ENCODE results near the gene STARD5. TPM values are rescaled to one million over a fixed set of nuclear protein-coding genes. Genes with fewer than 3 reads are reported as not detected.

STARD5 gene
- total and polyA plus RNA-seq, 8 donors = 1.1 to 4.0 (median 2.1) TPM

DNA sequence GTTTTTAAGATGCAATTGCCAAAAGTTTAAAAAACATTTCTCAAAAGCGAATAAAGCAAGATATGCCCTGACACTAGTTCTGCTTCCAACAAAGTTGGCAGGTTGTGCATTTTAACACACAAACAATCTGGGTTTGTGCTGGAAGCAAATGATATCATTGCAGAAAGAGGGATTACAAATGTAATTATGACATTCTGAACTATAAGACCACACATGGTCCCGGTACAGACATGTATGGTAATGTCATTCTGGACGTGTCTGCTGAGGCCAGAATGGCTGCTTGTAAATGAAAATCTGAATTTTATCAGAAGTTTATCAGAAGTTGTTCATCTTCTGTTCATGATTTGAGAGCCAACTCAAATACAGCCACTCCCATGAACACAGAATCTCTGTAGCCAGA lies 39.3 kb upstream of the STARD5 start:
- 87 to 89% methylated on average over 3 of the region's 3 CpGs for WGBS, 2 donors
- TF ChIP-seq, protein P1, sequence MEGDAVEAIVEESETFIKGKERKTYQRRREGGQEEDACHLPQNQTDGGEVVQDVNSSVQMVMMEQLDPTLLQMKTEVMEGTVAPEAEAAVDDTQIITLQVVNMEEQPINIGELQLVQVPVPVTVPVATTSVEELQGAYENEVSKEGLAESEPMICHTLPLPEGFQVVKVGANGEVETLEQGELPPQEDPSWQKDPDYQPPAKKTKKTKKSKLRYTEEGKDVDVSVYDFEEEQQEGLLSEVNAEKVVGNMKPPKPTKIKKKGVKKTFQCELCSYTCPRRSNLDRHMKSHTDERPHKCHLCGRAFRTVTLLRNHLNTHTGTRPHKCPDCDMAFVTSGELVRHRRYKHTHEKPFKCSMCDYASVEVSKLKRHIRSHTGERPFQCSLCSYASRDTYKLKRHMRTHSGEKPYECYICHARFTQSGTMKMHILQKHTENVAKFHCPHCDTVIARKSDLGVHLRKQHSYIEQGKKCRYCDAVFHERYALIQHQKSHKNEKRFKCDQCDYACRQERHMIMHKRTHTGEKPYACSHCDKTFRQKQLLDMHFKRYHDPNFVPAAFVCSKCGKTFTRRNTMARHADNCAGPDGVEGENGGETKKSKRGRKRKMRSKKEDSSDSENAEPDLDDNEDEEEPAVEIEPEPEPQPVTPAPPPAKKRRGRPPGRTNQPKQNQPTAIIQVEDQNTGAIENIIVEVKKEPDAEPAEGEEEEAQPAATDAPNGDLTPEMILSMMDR (IDR thresholded peaks at IDR 0.05) = no peak
- no peak for FAIRE-seq
- no peak for ATAC-seq
- H3K9me3 ChIP-seq = no peaks in the 10 kb centered on the region
- no peaks in the 10 kb centered on the region for H3K27me3 ChIP-seq
- DNase-seq = no peak
- no peak overlapping the region for H3K27ac ChIP-seq
- H3K4me1 ChIP-seq = no peaks in the 10 kb centered on the region
- no peak overlapping the region for H3K4me3 ChIP-seq
- no peaks in the 10 kb centered on the region for H3K36me3 ChIP-seq
- intact Hi-C loops (cut with DNase I) = no loop called here

DNA sequence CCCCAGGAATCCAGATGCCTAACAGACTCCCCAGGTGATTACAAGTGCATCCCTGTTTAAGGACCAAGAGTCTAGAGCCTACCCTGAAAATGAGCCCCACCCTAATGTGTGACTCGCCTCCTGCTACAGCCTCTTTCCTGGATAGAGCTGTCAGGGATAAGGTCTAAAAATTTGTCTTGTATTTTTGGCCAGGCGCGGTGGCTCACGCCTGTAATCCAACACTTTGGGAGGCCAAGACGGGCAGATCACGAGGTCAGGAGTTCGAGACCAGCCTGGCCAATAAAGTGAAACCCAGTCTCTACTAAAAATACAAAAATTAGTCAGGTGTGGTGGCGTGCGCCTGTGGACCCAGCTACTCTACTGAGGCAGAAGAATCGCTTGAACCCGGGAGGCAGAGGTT lies 38.8 kb upstream of the STARD5 start:
- Histone ChIP-seq H3K4me1 (no peaks in the 10 kb centered on the region), H3K27ac (no peak overlapping the region), H3K9me3 (no peaks in the 10 kb centered on the region), H3K4me3 (no peak overlapping the region), H3K27me3 (no peaks in the 10 kb centered on the region), H3K36me3 (no peaks in the 10 kb centered on the region)
- 90 to 94% methylated on average over 11 of the region's 11 CpGs for WGBS, 2 donors
- intact Hi-C loops (cut with DNase I) = no loop called here
- ATAC-seq (no peak), DNase-seq (no peak), FAIRE-seq (no peak)
- TF ChIP-seq, protein P1 (IDR thresholded peaks at IDR 0.05) = no peak

DNA sequence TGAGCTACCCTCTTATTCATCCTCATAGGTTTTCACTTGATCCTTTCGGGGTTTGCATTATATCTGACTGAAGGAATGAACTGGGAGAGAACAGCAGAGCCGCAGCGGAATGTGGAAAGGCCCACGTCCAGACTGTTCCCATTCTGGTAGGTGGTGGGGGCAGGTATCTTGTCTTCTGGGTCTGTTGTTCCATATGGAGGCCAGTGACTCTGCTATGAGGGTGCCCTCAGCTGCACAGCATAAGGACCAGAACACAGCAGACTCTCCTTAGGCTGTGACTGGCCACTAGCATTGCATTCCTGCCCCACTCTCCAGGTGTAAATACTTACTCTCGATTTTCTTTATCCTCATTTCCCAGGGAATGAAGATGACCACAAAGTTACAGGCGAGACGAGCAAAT lies 38.0 kb upstream of the STARD5 start:
- WGBS, 2 donors = 89 to 93% methylated on average over 7 of the region's 7 CpGs
- intact Hi-C loops (cut with DNase I) = no loop called here
- no peaks in the 10 kb centered on the region for H3K27me3 ChIP-seq
- FAIRE-seq (no peak), DNase-seq (no peak), ATAC-seq (no peak)
- no peaks in the 10 kb centered on the region for H3K4me1 ChIP-seq
- no peaks in the 10 kb centered on the region for H3K36me3 ChIP-seq
- H3K4me3 ChIP-seq = no peak overlapping the region
- no peaks in the 10 kb centered on the region for H3K9me3 ChIP-seq
- TF ChIP-seq, protein P1 (IDR thresholded peaks at IDR 0.05) = no peak
- H3K27ac ChIP-seq = no peak overlapping the region

DNA sequence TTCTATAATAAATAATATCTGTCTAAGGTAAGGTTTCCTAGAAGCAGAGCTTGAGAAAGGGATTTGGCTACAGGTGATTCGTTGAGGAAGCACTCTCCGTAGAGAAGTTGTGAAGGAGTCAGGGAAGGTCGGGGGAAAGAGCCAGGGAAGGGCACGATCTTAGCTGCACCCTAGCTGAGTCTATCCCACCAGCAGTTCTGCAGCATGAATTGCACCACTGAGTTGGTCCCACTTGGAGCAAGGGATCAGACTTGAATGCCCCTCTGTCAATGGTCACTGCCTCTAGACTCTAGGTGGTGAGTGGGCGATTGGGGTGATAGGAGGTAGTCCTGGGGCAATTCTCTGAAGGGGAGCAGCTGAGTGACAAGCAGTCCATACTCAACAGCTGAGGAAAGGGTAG lies 36.5 kb upstream of the STARD5 start:
- no peaks in the 10 kb centered on the region for H3K27me3 ChIP-seq
- WGBS, 2 donors = 88 to 93% methylated on average over 5 of the region's 5 CpGs
- DNase-seq (no peak), FAIRE-seq (no peak), ATAC-seq (no peak)
- H3K36me3 ChIP-seq = no peaks in the 10 kb centered on the region
- H3K4me1 ChIP-seq = no peaks in the 10 kb centered on the region
- H3K4me3 ChIP-seq = no peak overlapping the region
- H3K9me3 ChIP-seq = no peaks in the 10 kb centered on the region
- TF ChIP-seq, protein P1 (IDR thresholded peaks at IDR 0.05) = no peak
- no peak overlapping the region for H3K27ac ChIP-seq
- intact Hi-C loops (cut with DNase I) = no loop called here

DNA sequence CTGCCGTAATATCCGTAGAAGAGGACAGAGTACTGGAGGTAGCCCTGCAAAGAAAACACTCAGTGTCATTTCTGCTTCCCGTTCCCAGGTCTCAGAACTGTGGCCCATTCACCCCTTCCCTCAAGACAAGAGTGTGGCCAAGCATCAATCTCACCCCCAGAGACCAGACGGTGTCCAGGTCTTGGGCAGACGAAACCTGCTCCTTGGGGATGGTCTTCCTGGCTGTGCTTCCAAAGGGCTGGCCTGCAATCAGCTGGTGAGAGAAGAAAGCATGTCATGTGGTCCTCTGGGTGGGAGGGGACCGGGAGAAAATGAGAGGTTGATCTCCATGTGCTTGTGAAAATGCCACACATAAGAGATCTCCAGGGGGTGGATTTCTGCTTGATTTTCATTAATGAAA lies 34.3 kb upstream of the STARD5 start:
- H3K4me3 ChIP-seq = no peak overlapping the region
- TF ChIP-seq, protein P1 (IDR thresholded peaks at IDR 0.05) = no peak
- H3K4me1 ChIP-seq = no peaks in the 10 kb centered on the region
- FAIRE-seq (no peak), DNase-seq (no peak), ATAC-seq (no peak)
- H3K9me3 ChIP-seq = no peaks in the 10 kb centered on the region
- H3K36me3 ChIP-seq = no peaks in the 10 kb centered on the region
- H3K27me3 ChIP-seq = no peaks in the 10 kb centered on the region
- WGBS, 2 donors = 93 to 95% methylated on average over 6 of the region's 6 CpGs
- no peak overlapping the region for H3K27ac ChIP-seq
- intact Hi-C loops (cut with DNase I) = no loop called here
